NOMO-1 treated with dmso at 0.1 percent for 144 hours (cell line): ENCODE data around the gene KIAA1671.

Source experiments
- DNase-seq: peaks from one replicate; lab custom pipeline; 2025; ENCODE audit not compliant: unreplicated experiment; lab: John Stamatoyannopoulos, UW

Gene KIAA1671

GRCh38 chr22:25032066-25032465 lies 79.5 kb downstream of the KIAA1671 start:
- DNase-seq, result no peak

- no peak for DNase-seq
Measured at GRCh38 chr22:25035715-25036114, 83.2 kb downstream of the KIAA1671 start.

GRCh38 chr22:25038239-25038638 lies 85.7 kb downstream of the KIAA1671 start:
- no peak for DNase-seq

- DNase-seq, result no peak
Measured at GRCh38 chr22:25038771-25039170, 86.3 kb downstream of the KIAA1671 start.

GRCh38 chr22:25039255-25039654 lies 86.7 kb downstream of the KIAA1671 start:
- no peak for DNase-seq

- no peak for DNase-seq
Measured at GRCh38 chr22:25039754-25040153, 87.2 kb downstream of the KIAA1671 start.

- no peak for DNase-seq
Measured at GRCh38 chr22:25045159-25045558, 92.6 kb downstream of the KIAA1671 start.

- no peak for DNase-seq
Measured at GRCh38 chr22:25048071-25048470, 95.6 kb downstream of the KIAA1671 start.

GRCh38 chr22:25048659-25049647 lies 96.4 kb downstream of the KIAA1671 start:
- peak; percentile 23 for DNase-seq

GRCh38 chr22:25049770-25050169 lies 97.3 kb downstream of the KIAA1671 start:
- no peak for DNase-seq

GRCh38 chr22:25050566-25050965 lies 98.0 kb downstream of the KIAA1671 start:
- DNase-seq, result no peak

GRCh38 chr22:25051073-25051472 lies 98.6 kb downstream of the KIAA1671 start:
- no peak for DNase-seq

- DNase-seq, result no peak
Measured at GRCh38 chr22:25051983-25052710, 99.6 kb downstream of the KIAA1671 start.

- DNase-seq, result no peak
Measured at GRCh38 chr22:25053153-25053805, 100.8 kb downstream of the KIAA1671 start.

GRCh38 chr22:25054943-25055511 lies 102.5 kb downstream of the KIAA1671 start:
- DNase-seq, result no peak

GRCh38 chr22:25057013-25057881 lies 104.7 kb downstream of the KIAA1671 start:
- DNase-seq, result no peak

GRCh38 chr22:25059438-25059837 lies 106.9 kb downstream of the KIAA1671 start:
- no peak for DNase-seq

- DNase-seq, result no peak
Measured at GRCh38 chr22:25060522-25061071, 108.1 kb downstream of the KIAA1671 start.

GRCh38 chr22:25061134-25061533 lies 108.6 kb downstream of the KIAA1671 start:
- no peak for DNase-seq
